ENCODE data around the gene CEP170B. TPM values are rescaled to one million over a fixed set of nuclear protein-coding genes. Genes with fewer than 3 reads are reported as not detected.

CEP170B gene
- total and polyA plus RNA-seq, 2 of the 8 experiments (the other 6 are each of a cell fraction or from before 2014, with no cell fraction given): 9.1 to 33.8 TPM

- H2AK5ac ChIP-seq (ENCODE audit: low read depth, low read length): no peak overlapping the region
- H2BK12ac ChIP-seq (ENCODE audit: low read depth, low read length): no peak overlapping the region
- H3K27ac ChIP-seq (ENCODE audit: low read depth, low read length): no peak overlapping the region
- ChIA-PET POLR2A (ENCODE audit: partially characterized antibody) (no interaction called here), CTCF (ENCODE audit: partially characterized antibody) (interaction anchor here (2.8 kb wide), 1 partner anchor 8 kb away, joined by 20 read pairs; no protein-coding TSS in a partner anchor)
- H3K23me2 ChIP-seq (ENCODE audit: low read depth, low read length): no peaks in the 10 kb centered on the region
- no peak overlapping the region for H3K14ac ChIP-seq (ENCODE audit: insufficient read length)
- no peak overlapping the region for H4K91ac ChIP-seq (replicated peaks; ENCODE audit: insufficient read length, low read length)
- H2BK5ac ChIP-seq (ENCODE audit: low read depth, low read length): no peak overlapping the region
- no peaks in the 10 kb centered on the region for H3K36me3 ChIP-seq (ENCODE audit: control insufficient read depth in 2 of 4, insufficient read depth in 4 of 4, low read length in 3 of 4)
- H2AFZ ChIP-seq (ENCODE audit: low read length): no peak overlapping the region
- no peak for TF ChIP-seq BRCA1 (IDR thresholded peaks at IDR 0.05; ENCODE audit: low read depth, low read length)
- TF ChIP-seq POLR2AphosphoS5 (IDR thresholded peaks at IDR 0.05; ENCODE audit: low read depth, low read length): no peak
- no peak for TF ChIP-seq RNF2 (IDR thresholded peaks at IDR 0.05; ENCODE audit: borderline replicate concordance, low read depth, low read length, missing control alignments, poor library complexity, severe bottlenecking)
- no peak for TF ChIP-seq TAF7 (optimal IDR thresholded peaks at IDR 0.05; ENCODE audit: borderline replicate concordance, low read depth, low read length)
- no peak for TF ChIP-seq TBP (IDR thresholded peaks at IDR 0.05; ENCODE audit: low read depth, low read length)
- TF ChIP-seq TEAD4 (IDR thresholded peaks at IDR 0.05; ENCODE audit: low read depth, low read length): no peak
- H2BK120ac ChIP-seq (replicated peaks; ENCODE audit: low read depth, low read length): no peak overlapping the region
- H3K79me1 ChIP-seq (ENCODE audit: low read depth, low read length): no peaks in the 10 kb centered on the region
- H3K23ac ChIP-seq (ENCODE audit: insufficient read length): no peak overlapping the region
- no peak overlapping the region for H2BK15ac ChIP-seq (ENCODE audit: low read length)
- WGBS, 2 experiments (ENCODE audit: extremely low coverage in 1 of 2, insufficient coverage in 1 of 2, insufficient read length in 1 of 2, insufficient replicate concordance in 2 of 2, low coverage in 1 of 2, low lambda C conversion rate in 2 of 2, missing lambda C conversion rate in 1 of 2): 92% methylated on average over 7 of the region's 7 CpGs; no CpG with 5 or more reads in 1 of the 2 experiments
- H3K4me3 ChIP-seq (ENCODE audit: extremely low read depth in 1 of 4, insufficient read depth in 2 of 4, low read depth in 3 of 4, low read length in 4 of 4): no peak overlapping the region
- FAIRE-seq (no peak), DNase-seq (ENCODE audit: low read depth in 1 of 2, low spot score in 2 of 2) (no peak)
- H4K20me1 ChIP-seq (replicated peaks in 1 of 2; ENCODE audit: control insufficient read depth in 1 of 2, insufficient read depth in 2 of 2, low read length in 2 of 2): no peaks in the 10 kb centered on the region
- H3K18ac ChIP-seq (ENCODE audit: extremely low read depth, low read length): no peak overlapping the region
- no peaks in the 10 kb centered on the region for H3K79me2 ChIP-seq (ENCODE audit: control insufficient read depth in 1 of 2, insufficient read depth in 2 of 2, low read length in 2 of 2)
- no peak overlapping the region for H4K8ac ChIP-seq (ENCODE audit: extremely low read depth, insufficient read depth, low read length)
- H2BK20ac ChIP-seq (ENCODE audit: low read length): no peak overlapping the region
- H4K5ac ChIP-seq (ENCODE audit: insufficient read length, low read depth, low read length): no peak overlapping the region
- no peak overlapping the region for H3K4ac ChIP-seq (replicated peaks; ENCODE audit: insufficient read length, low read depth, low read length)
- H3K9me3 ChIP-seq (ENCODE audit: insufficient read depth in 2 of 2, low read depth in 1 of 2, low read length in 1 of 2): 0 out of 4 replicates have a peak, but pooled peaks cover 0 to 2% of the 10 kb centered on the region in 2 experiments
- peaks cover 0 to 3% (median 1%) of the 10 kb centered on the region in 4 experiments; a peak in 2 of 7 replicates for H3K27me3 ChIP-seq (replicated peaks in 1 of 4; ENCODE audit: control insufficient read depth in 3 of 4, extremely low read depth in 1 of 4, insufficient read depth in 3 of 4, low read length in 3 of 4)
- H3K4me1 ChIP-seq (replicated peaks in 1 of 4; ENCODE audit: control insufficient read depth in 3 of 4, insufficient read depth in 4 of 4, low read length in 3 of 4): no peaks in the 10 kb centered on the region
- no peak overlapping the region for H3K56ac ChIP-seq (replicated peaks; ENCODE audit: insufficient read length, low read depth, low read length)
- H3K9ac ChIP-seq (replicated peaks in 1 of 4; ENCODE audit: extremely low read depth in 1 of 4, low read depth in 3 of 4, low read length in 3 of 4): no peak overlapping the region
- H3K4me2 ChIP-seq (ENCODE audit: insufficient read depth in 1 of 2, low read depth in 2 of 2, low read length in 2 of 2): no peak overlapping the region
Observed at GRCh38 chr14:104903990-104904389, 38.9 kb downstream of the CEP170B start.

Data from H1 (cell line).